Breast epithelium (tissue), 3 donors: Measurements from ENCODE around the gene PLEKHG7.

Source experiments
- CTCF ChIP-seq, 3 donors: fragments of 450-650 bp; IDR thresholded peaks; one replicate each; pipeline ENCODE4 v1.5.1; 2016 to 2017; ENCODE audit warnings: antibody characterized with exemption in 3 of 3, mild to moderate bottlenecking in 3 of 3, moderate library complexity in 3 of 3
- POLR2A ChIP-seq: fragments of 450-650 bp; IDR thresholded peaks from one replicate; pipeline ENCODE4 v1.6.1; 2016; ENCODE audit warnings: antibody characterized with exemption, mild to moderate bottlenecking, moderate library complexity

- no peak for TF ChIP-seq CTCF (IDR thresholded peaks at IDR 0.05)
- TF ChIP-seq POLR2A, result no peak
Measured at GRCh38 chr12:92743026-92743425, 40.2 kb downstream of the PLEKHG7 start.
